HUDEP-2 (cell line): Measurements from ENCODE around the gene ZSWIM4.
"Not testable (repeated sequence)": the region's sequence is repeated elsewhere in the genome, so short reads cannot be mapped to it uniquely, and the experiment has no call there.

Source experiments
- DNase-seq, 76 experiments: peaks; one replicate each; lab custom pipeline; 2025; ENCODE audit not compliant: unreplicated experiment in 76 of 76; lab: John Stamatoyannopoulos, UW

Gene ZSWIM4

DNA sequence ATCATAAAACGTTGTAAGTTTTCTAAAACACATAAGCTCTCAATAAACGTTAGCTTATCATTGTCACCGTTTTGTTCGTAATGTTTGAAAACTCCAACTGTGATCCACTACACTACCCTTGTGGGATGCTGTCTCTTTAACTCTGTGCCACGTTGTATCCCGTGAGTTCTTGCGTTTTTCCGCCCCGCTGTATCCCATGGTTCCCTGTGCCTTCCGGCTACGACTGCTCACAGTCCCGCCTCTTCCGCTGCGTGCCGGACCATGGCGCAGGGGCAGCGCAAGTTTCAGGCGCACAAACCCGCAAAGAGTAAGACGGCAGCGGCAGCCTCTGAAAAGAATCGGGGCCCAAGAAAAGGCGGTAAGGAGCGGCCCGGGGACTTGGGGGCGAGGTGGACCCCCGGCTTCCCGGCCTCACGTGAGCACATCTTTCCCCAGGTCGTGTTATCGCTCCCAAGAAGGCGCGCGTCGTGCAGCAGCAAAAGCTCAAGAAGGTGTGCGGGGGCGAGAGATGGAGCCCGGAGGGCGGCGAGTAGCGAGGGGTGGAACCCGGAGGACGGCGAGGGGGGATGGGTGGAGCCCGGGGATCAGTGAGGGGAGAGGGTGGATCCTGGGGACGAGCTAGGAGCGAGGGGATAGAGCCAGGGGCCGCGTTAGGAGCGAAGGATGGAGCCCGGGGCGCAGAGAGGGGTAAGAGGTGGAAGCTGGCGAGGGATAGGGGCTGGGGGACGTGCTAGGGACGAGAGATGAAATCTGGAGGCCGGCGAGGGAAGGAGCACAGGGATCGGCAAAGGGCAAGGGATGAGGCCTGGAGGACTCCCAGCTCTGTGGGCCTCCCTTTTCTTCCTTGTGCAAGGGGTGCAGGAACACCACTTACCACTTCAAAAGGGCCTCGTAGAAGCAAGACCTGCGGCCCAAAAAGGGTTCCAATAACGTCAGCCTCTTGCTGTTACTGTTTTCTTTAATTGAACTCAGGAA, 20.7 kb upstream of the ZSWIM4 start, which contains the start of gene C19orf53:
Gene C19orf53 (plus strand): TSS at position 240 of the 975 bp plus-strand sequence. CDS start 22 bp downstream, at position 262.
- peak in 75 of 76 experiments; percentile 55 to 96 (median 86) for DNase-seq

DNA sequence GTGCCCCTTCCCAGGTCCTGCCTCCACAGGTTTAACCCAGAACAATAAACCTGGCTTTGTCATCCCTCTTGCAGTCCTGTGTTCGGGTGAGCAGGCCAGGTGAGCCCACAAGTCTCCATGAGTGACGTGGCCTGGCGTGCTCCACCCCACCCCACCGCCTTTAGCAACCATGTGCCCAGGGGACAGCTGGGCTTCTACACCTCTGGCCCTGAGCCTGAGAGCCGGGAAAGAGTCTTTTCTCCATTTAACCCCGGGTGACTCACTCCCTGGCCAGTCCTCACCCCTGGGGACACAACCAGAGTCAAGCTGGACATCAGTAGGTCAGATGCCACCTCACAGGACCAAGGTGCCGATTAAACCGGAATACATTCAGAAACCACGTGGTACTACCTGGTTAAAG, 16.8 kb upstream of the ZSWIM4 start:
- no peak for DNase-seq

DNA sequence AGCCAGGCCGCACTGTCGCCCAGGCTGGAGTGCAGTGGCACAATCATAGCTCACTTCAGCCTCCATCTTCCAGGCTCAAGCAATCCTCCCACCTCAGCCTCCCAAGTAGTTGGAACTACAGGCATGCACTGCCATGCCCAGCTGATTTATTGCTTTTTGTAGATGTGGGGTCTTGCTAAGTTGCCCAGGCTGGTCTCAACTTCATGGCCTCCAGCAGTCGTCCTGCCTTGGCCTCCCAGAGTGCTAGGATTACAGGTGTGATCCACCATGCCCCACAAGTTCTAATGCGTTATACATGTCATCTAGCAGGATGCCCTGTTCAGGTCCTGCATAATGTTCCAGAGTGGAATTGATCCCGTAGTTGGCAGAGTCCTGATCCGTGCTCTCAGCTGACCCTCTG, 16.4 kb upstream of the ZSWIM4 start:
- no peak for DNase-seq

DNA sequence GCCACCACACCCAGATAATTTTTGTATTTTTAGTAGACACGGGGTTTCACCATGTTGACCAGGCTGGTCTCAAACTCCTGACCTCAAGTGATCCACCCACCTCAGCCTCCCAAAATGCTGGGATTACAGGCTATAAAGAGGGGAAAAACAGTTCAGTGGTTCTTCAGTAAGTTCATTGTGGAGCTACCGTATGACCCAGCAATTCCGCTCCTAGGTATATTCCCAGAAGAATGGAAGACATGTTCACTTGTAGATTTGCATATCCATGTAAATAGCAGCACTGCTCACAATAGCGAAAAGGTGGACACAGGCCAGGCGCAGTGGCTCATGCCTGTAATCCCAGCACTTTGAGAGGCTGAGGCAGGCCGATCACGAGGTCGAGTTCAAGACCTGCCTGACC, 15.4 kb upstream of the ZSWIM4 start:
- DNase-seq = not testable (repeated sequence)

DNA sequence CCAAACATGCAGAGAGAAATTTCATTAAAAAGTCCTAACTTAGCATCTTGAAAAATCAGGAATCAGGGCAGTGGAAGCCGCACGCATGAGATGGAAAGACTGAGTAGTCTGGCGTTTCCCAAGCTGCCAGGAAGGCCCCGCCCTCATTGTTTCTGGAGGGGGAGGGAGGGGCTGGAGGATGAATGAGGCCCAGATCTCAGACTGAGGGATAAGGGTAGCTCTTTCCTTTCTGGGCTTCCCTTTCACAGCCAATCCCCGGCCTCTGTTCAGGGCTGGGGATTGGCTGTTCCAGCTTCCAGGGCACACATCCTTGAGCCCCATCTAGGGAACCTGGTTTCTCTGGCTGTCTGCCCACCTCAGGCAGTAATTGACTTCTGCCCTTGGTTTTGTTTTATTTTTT, 13.7 kb upstream of the ZSWIM4 start:
- DNase-seq = peak in 18 of 76 experiments; percentile 9 to 42 (median 22)

DNA sequence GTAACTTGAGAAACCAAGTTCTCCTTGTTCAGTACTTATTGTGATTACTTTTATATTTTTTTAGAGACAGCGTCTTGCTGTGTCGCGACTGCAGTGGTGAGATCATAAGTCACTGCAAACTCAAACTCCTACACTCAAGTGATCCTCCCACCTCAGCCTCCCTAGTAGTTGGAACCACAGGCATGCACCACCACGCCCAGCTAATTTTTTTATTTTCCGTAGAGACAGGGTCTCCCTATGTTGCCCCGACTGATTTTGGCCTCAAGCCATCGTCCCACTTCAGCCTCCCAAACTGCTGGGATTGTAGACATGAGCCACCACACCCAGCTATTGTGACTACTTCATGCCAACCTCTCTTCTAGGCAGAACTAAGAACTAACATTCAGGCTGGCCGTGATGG, 12.7 kb upstream of the ZSWIM4 start:
- peak in 8 of 76 experiments; percentile 7 to 61 (median 36) for DNase-seq

DNA sequence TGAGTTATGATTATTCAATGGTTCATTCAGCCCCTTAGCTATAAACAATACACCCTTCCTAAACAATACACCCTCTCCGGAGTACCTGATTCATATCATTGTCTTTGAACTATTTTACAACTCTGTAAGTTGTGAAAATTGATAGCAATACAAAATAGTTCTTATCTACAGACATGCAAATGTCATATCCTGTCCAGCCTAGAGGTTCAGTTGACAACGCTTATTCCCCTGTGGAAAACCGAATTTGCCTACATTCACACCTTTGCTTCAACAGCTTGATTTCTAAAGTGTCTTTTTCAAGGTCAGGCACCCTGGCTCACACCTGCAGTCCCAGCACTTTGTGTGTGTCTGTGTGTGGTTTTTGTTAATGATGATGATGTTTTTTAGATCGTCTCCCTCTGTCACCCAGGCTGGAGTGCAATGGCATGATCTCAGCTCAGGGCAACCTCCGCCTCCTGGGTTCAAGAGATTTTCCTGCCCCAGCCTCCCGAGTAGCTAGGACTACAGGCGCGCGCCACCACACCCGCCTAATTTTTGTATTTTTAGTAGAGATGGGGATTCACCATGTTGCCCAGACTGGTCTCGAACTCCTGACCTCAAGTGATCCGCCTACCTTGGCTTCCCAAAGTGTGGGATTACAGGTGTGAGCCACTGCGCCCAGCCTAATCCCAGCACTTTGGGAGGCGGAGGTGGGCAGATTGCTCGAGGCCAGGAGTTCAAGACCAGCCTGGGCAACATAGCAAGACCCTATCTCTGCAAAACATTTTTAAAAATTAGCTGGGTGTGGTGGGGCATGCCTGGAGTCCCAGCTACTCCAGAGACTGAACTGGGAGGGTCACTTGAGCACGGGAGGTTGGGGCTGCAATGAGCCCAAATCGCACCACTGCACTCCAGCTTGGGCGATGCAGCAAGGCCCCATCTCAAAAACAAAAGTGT, 11.4 kb upstream of the ZSWIM4 start:
- DNase-seq = no peak

GRCh38 chr19:13784731-13785452, 10.4 kb upstream of the ZSWIM4 start:
- peak in 65 of 76 experiments; percentile 15 to 78 (median 61) for DNase-seq

DNA sequence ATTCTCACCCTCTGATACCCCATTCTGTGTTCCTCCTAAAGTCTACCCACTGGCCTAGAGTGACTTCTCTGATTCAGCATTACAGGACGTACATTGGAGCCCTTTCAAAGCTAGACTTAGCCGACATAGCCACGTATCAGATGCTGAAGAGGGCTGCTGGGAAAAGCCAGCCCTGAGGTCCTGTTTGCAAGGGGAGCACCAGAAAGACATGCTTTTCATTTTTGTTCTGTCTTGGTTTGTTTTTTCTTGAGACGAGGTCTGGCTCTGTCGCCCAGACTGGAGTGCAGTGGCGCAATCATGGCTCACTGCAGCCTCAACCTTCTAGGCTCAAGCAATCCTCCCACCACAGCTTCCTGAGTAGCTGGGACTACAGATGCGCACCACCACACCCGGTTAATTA, 6.3 kb upstream of the ZSWIM4 start:
- DNase-seq = no peak

- DNase-seq = no peak
These were observed 4.9 kb upstream of the ZSWIM4 start for GRCh38 chr19:13790354-13790753.

- not testable (repeated sequence) for DNase-seq
These were observed 1.9 kb upstream of the ZSWIM4 start for GRCh38 chr19:13793317-13793716.

DNA sequence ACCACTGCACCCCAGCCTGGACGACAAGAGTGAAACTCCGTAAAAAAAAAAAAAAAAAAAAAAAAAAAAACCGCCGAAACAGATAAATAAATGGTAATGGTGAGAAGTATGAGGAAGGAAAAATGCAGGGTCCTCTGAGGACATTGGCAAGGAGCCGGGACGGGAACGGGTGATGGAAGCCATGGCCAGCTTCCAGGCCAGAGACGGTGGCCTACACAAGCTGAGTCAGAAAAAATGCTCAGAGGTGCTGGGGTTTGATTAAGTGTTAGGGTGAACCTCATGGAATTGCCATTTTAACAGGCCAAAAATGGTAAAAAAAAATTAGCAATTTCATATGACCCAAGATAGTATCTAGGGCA, 866 bp upstream of the ZSWIM4 start:
- DNase-seq = peak in 12 of 76 experiments; percentile 9 to 34 (median 20)

DNA sequence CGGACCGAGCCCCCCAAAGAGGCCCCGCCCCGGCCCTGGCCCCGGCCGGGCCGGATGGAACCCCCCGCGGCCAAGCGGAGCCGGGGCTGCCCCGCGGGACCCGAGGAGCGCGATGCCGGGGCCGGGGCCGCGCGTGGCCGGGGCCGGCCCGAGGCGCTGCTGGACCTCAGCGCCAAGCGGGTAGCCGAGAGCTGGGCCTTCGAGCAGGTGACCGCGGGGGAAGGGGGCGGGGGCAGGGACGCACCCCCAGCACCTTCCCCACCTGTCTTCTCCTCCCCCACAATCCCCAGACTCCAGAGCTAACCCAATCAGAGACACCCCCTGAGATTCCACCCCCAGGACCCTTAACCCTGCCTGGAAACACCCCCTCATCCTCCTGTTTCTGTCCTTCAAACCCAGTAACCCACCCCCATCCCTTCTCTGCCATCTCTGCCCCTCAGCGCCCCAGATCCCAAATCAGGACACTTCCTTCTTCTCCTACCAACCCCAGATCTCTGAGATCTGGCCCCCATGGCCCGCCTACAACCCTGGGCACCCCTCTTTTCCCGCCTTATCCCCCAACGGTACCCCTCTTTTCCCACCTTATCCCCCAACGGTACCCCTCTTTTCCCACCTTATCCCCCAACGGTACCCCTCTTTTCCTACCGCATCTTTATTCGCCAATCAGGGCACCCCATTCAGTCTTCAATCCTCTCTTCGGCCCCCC, 505 bp downstream of the ZSWIM4 start:
- no peak for DNase-seq

- no peak for DNase-seq
These were observed 1.2 kb downstream of the ZSWIM4 start for GRCh38 chr19:13796301-13797057.

DNA sequence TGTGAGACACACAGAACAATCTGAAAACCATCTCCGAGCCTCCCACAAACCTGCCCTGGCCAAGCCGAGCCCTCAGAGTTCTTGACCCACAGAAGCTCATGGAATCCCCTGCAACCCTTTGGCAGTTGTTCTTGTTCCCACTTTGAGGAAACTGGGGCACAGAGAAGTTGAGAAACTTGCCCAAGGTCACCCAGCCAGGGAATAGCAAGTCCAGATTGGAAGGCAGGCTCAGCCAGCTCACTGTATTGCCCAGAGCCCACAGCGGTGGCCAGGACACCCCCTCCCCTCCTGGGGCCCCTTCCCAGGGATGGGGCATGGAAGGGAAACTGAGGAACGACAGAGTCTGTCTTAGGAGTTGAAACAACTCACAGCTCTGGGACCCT, 1.8 kb downstream of the ZSWIM4 start:
- no peak for DNase-seq

DNA sequence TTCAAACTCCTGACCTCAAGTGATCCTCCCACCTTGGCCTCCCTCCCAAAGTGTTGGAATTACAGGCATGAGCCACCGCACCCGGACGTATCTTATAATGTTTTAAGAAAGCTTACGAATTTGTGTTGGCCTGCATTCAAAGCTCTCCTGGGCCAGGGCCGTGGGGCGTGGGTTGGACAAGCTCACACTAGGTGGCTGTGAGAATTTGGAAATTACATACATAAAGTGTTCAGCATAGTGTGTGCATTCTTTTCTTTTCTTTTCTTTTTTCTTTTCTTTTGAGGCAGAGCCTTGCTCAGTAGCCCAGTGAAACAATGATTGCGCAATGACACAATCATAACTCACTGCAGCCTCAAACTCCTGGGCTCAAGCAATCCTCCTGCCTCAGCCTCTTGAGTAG, 2.6 kb downstream of the ZSWIM4 start:
- no peak for DNase-seq

- no peak for DNase-seq
These were observed 4.4 kb downstream of the ZSWIM4 start for GRCh38 chr19:13799669-13800068.

DNA sequence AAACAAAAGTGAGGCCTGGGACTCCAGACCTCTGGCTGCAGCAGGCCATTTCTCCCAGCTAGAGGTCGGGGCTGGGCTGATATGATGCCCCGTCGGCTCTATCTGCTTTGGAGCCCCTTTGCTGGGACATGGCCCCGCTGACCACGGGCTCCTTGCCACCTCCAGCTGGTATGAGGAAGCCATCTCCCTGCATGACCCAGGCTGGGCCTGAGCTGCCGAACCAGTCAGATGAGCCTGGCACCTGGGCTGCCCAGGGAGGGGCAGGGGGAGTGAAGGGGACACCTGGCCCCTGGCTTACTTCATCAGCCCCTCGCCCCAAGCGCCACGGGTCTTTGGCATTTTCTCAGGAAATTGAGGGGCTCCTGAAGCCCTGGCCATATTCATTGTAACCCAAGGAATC, 7.8 kb downstream of the ZSWIM4 start:
- DNase-seq = no peak
